Chondrocyte (in vitro differentiated cells): ENCODE results near the gene MCC. TPM values are rescaled to one million over a fixed set of nuclear protein-coding genes. Genes with fewer than 3 reads are reported as not detected.

Experiments used
- DNase-seq: peaks from one replicate; pipeline ENCODE4 v3.0.0; 2021; ENCODE audit warnings: mixed read lengths, low spot score
- H3K27ac Mint-ChIP-seq: one replicate; pipeline ENCODE4 v1.8.0; 2021; ENCODE audit warnings: mild to moderate bottlenecking, moderate library complexity, mixed read lengths; ENCODE audit not compliant: unreplicated experiment
- H3K27me3 Mint-ChIP-seq: 2 replicates; pipeline ENCODE4 v1.8.0; 2021; ENCODE audit warnings: low read depth, mixed read lengths
- H3K36me3 Mint-ChIP-seq: 2 replicates; pipeline ENCODE4 v1.8.0; 2021; ENCODE audit warnings: low read depth, mixed read lengths
- H3K4me1 Mint-ChIP-seq: 2 replicates; pipeline ENCODE4 v1.8.0; 2021; ENCODE audit warnings: low read depth, mild to moderate bottlenecking, mixed read lengths
- H3K4me3 Mint-ChIP-seq: one replicate; pipeline ENCODE4 v1.8.0; 2021; ENCODE audit warnings: mild to moderate bottlenecking, moderate library complexity, mixed read lengths; ENCODE audit not compliant: unreplicated experiment
- H3K9me3 Mint-ChIP-seq: 2 replicates; pipeline ENCODE4 v1.8.0; 2021; ENCODE audit warnings: low read depth, mixed read lengths
- total RNA-seq: library from RNA; stranded (reverse); gene quantifications from 3 replicates; pipeline ENCODE4 v1.2.1, GENCODE V29; 2021
- TF ChIP-seq, protein P1 (sequence below): fragments of 200-600 bp; sonication (generic); IDR thresholded peaks from 2 replicates; pipeline ENCODE4 v1.5.0; 2021; ENCODE audit warnings: antibody characterized with exemption, mild to moderate bottlenecking, moderate library complexity

The MCC gene
- total RNA-seq, 1 donor from 2014 or later = 15.0 TPM

DNA sequence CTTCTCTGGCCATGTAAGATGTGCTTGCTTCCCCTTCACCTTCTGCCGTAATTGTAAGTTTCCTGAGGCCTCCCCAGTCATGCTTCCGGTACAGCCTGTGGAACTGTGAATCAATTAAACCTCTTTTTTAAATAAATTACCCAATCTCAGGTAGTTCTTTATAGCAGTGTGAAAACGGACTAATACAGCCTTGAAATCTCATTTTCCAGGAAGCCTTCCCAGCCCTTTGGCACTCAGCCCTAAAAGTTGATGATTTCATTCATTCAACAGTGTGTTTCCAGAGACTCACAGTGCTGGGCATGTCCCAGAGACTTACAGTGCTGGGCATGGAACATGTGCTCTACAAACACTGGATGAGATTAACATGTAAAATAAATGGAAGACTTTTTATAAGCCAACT lies 375.8 kb downstream of the MCC start:
- TF ChIP-seq, protein P1, sequence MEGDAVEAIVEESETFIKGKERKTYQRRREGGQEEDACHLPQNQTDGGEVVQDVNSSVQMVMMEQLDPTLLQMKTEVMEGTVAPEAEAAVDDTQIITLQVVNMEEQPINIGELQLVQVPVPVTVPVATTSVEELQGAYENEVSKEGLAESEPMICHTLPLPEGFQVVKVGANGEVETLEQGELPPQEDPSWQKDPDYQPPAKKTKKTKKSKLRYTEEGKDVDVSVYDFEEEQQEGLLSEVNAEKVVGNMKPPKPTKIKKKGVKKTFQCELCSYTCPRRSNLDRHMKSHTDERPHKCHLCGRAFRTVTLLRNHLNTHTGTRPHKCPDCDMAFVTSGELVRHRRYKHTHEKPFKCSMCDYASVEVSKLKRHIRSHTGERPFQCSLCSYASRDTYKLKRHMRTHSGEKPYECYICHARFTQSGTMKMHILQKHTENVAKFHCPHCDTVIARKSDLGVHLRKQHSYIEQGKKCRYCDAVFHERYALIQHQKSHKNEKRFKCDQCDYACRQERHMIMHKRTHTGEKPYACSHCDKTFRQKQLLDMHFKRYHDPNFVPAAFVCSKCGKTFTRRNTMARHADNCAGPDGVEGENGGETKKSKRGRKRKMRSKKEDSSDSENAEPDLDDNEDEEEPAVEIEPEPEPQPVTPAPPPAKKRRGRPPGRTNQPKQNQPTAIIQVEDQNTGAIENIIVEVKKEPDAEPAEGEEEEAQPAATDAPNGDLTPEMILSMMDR = no peak
- H3K27me3 Mint-ChIP-seq = no peaks in the 10 kb centered on the region
- H3K9me3 Mint-ChIP-seq = no peaks in the 10 kb centered on the region
- no peak for DNase-seq
- no peak overlapping the region for H3K27ac Mint-ChIP-seq
- H3K4me1 Mint-ChIP-seq = peaks cover 4% of the 10 kb centered on the region
- no peak overlapping the region for H3K4me3 Mint-ChIP-seq
- H3K36me3 Mint-ChIP-seq = peaks cover 16% of the 10 kb centered on the region

DNA sequence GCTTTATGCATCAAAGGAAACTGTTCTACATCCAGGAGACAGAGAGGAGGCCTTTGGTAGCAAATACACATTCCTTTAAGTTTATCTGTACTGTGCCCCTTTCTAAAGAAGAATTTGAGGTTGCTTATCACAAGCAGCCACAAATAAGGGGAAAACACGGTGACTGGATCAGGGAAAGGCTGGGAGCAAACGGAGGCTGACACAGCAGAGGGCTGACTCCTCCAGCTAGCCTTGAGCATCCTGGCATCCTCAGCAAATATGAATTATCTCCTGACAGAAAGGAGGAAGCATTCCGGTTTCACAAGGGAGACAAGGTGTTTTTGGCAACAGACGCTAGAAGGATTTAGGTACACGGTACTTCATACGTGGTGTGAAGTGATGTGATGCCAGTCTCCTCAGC lies 378.1 kb downstream of the MCC start:
- no peaks in the 10 kb centered on the region for H3K27me3 Mint-ChIP-seq
- TF ChIP-seq, protein P1 = no peak
- H3K9me3 Mint-ChIP-seq = no peaks in the 10 kb centered on the region
- H3K4me1 Mint-ChIP-seq = peaks cover 4% of the 10 kb centered on the region
- DNase-seq = no peak
- no peak overlapping the region for H3K27ac Mint-ChIP-seq
- H3K4me3 Mint-ChIP-seq = no peak overlapping the region
- peaks cover 15% of the 10 kb centered on the region for H3K36me3 Mint-ChIP-seq

DNA sequence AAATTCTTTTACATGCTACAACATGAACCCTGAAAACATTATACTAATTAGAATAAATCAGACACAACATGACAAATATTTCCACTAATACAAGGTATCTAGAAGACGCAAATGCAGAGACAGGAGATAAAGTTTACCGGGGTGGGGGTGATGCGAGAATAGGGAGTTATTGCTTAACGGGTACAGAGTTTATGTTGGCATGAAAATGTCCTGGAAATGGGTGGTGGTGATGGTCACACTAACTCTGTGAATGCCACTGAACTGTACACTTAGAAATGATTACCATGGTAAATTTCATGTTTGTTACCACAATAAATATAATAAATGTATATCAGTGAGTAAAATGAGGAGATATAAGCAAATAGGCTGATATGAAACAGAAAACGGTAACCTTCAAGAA lies 378.9 kb downstream of the MCC start:
- Mint-ChIP-seq H3K27ac (no peak overlapping the region), H3K9me3 (no peaks in the 10 kb centered on the region), H3K4me1 (peaks cover 4% of the 10 kb centered on the region), H3K36me3 (peaks cover 12% of the 10 kb centered on the region), H3K27me3 (no peaks in the 10 kb centered on the region), H3K4me3 (no peak overlapping the region)
- TF ChIP-seq, protein P1 = no peak
- DNase-seq = no peak

DNA sequence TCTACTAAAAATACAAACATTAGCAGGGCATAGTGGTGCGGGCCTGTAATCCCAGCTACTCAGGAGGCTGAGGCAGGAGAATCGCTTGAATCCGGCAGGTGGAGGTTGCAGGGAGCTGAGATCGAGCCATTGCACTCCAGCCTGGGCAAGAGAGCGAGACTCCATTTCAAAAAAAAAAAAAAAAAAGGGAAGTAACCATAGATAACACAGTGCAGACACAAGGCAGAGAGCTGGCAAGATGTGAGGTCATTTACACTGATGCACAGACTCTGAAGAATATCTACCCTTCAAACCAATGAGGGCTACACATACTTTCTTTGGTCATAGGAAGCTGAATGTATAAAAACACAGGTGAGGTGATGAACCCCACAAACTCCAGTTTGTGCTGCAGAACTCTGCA lies 379.8 kb downstream of the MCC start:
- Mint-ChIP-seq H3K27me3 (no peaks in the 10 kb centered on the region), H3K36me3 (peaks cover 5% of the 10 kb centered on the region), H3K9me3 (no peaks in the 10 kb centered on the region), H3K4me3 (no peak overlapping the region), H3K4me1 (peaks cover 4% of the 10 kb centered on the region), H3K27ac (no peak overlapping the region)
- no peak for DNase-seq
- TF ChIP-seq, protein P1 = no peak

DNA sequence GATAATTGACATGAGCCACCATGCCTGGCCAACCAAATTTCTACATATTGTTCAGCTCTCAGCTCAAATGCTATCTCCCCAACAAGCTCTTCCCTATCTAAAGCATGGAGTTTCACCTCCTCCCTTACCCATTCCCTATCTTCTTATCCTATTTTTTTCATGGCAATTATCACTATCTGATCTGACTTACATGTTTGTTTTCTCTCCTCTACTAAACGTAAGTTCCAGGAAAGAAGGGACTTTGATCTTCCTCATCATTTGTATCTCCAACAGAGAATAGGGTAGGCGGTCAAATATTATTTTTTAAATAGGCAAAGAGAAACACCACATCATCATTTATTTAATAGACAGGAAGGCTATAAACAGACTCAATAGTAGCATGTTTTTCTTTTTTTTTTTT lies 381.4 kb downstream of the MCC start:
- Mint-ChIP-seq H3K4me1 (peaks cover 4% of the 10 kb centered on the region), H3K36me3 (peaks cover 7% of the 10 kb centered on the region), H3K4me3 (no peak overlapping the region), H3K27me3 (no peaks in the 10 kb centered on the region), H3K27ac (no peak overlapping the region), H3K9me3 (no peaks in the 10 kb centered on the region)
- TF ChIP-seq, protein P1 = no peak
- DNase-seq = no peak
